ENCODE results near the gene ARHGEF2. TPM values are rescaled to one million over a fixed set of nuclear protein-coding genes. Genes with fewer than 3 reads are reported as not detected.

ARHGEF2 gene
- polyA plus RNA-seq, 3 donors = 15.4 to 271 (median 18.6) TPM

GRCh38 chr1:156004843-156005584 lies 26.7 kb upstream of the ARHGEF2 start:
- peaks cover 23 to 26% of the 10 kb centered on the region in 2 donors for H3K36me3 ChIP-seq (replicated peaks in 1 of 2; ENCODE audit: control insufficient read depth in 1 of 2, insufficient read depth in 2 of 2, low read length in 2 of 2)
- H3K4me3 ChIP-seq (replicated peaks in 1 of 3; ENCODE audit: low read depth in 2 of 3, low read length in 3 of 3) = no peak overlapping the region
- H3K4me1 ChIP-seq (ENCODE audit: control insufficient read depth in 1 of 2, insufficient read depth in 2 of 2, low read length in 2 of 2) = peaks cover 5 to 8% of the 10 kb centered on the region in 2 donors
- no peak overlapping the region for H3K4me2 ChIP-seq (replicated peaks; ENCODE audit: extremely low read depth, low read length, poor library complexity, severe bottlenecking)
- intact Hi-C loops (cut with micrococcal nuclease) = loop anchor here in 1 of 2 donors (10.0 kb wide), 1 partner anchor 60 kb away; the partner anchor contains the start of gene RAB25
- Mint-ChIP-seq H3K4me1 (peaks cover 6% of the 10 kb centered on the region), H3K36me3 (peaks cover 24 to 36% of the 10 kb centered on the region in 2 donors), H3K27ac (peak overlapping the region in 2 of 7 donors; percentile 43 to 57), H3K27me3 (ENCODE audit: low read depth in 3 of 3) (peaks cover 0 to 1% (median 0%) of the 10 kb centered on the region in 3 donors), H3K9me3 (no peaks in the 10 kb centered on the region), H3K4me3 (no peak overlapping the region)
- no peaks in the 10 kb centered on the region for H3K27me3 ChIP-seq (ENCODE audit: control insufficient read depth in 2 of 2, insufficient read depth in 2 of 2, low read length in 2 of 2)
- no peaks in the 10 kb centered on the region for H3K9me3 ChIP-seq (replicated peaks in 1 of 2; ENCODE audit: control insufficient read depth in 1 of 2, insufficient read depth in 1 of 2, low read length in 2 of 2)
- no peak overlapping the region for H2AFZ ChIP-seq (ENCODE audit: insufficient read depth, low read depth, low read length, poor library complexity, severe bottlenecking)
- peaks cover 10% of the 10 kb centered on the region for H4K20me1 ChIP-seq (ENCODE audit: insufficient read depth, low read length)
- WGBS (ENCODE audit: insufficient coverage) = 89% methylated on average over 3 of the region's 4 CpGs
- H3K9ac ChIP-seq (ENCODE audit: insufficient read depth, low read length, poor library complexity, severe bottlenecking) = no peak overlapping the region
- no peak for DNase-seq
- H3K79me2 ChIP-seq (ENCODE audit: insufficient read depth, low read length) = no peaks in the 10 kb centered on the region
- H3K27ac ChIP-seq (ENCODE audit: low read depth in 1 of 2, low read length in 2 of 2) = no peak overlapping the region
- TF ChIP-seq, protein P1, sequence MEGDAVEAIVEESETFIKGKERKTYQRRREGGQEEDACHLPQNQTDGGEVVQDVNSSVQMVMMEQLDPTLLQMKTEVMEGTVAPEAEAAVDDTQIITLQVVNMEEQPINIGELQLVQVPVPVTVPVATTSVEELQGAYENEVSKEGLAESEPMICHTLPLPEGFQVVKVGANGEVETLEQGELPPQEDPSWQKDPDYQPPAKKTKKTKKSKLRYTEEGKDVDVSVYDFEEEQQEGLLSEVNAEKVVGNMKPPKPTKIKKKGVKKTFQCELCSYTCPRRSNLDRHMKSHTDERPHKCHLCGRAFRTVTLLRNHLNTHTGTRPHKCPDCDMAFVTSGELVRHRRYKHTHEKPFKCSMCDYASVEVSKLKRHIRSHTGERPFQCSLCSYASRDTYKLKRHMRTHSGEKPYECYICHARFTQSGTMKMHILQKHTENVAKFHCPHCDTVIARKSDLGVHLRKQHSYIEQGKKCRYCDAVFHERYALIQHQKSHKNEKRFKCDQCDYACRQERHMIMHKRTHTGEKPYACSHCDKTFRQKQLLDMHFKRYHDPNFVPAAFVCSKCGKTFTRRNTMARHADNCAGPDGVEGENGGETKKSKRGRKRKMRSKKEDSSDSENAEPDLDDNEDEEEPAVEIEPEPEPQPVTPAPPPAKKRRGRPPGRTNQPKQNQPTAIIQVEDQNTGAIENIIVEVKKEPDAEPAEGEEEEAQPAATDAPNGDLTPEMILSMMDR (IDR thresholded peaks at IDR 0.05) = no peak

GRCh38 chr1:156003923-156004188 lies 25.5 kb upstream of the ARHGEF2 start:
- no peak overlapping the region for H3K4me3 Mint-ChIP-seq
- TF ChIP-seq, protein P1 (IDR thresholded peaks at IDR 0.05) = no peak
- no peak overlapping the region for H3K4me2 ChIP-seq (replicated peaks; ENCODE audit: extremely low read depth, low read length, poor library complexity, severe bottlenecking)

More at GRCh38 chr1:156003923-156004188, 25.5 kb upstream of the ARHGEF2 start:
- WGBS (ENCODE audit: insufficient coverage) = no CpG with 5 or more reads among the region's 2 CpGs
- H3K4me3 ChIP-seq (replicated peaks in 1 of 3; ENCODE audit: low read depth in 2 of 3, low read length in 3 of 3) = no peak overlapping the region
- no peak overlapping the region for H3K9ac ChIP-seq (ENCODE audit: insufficient read depth, low read length, poor library complexity, severe bottlenecking)
- peaks cover 5 to 8% of the 10 kb centered on the region in 2 donors for H3K4me1 ChIP-seq (ENCODE audit: control insufficient read depth in 1 of 2, insufficient read depth in 2 of 2, low read length in 2 of 2)
- Mint-ChIP-seq H3K27me3 (ENCODE audit: low read depth in 3 of 3) (peaks cover 0 to 1% (median 0%) of the 10 kb centered on the region in 3 donors), H3K9me3 (no peaks in the 10 kb centered on the region), H3K27ac (no peak overlapping the region), H3K36me3 (peaks cover 15 to 25% of the 10 kb centered on the region in 2 donors), H3K4me1 (peaks cover 6% of the 10 kb centered on the region)
- H3K27ac ChIP-seq (ENCODE audit: low read depth in 1 of 2, low read length in 2 of 2) = no peak overlapping the region
- H3K27me3 ChIP-seq (ENCODE audit: control insufficient read depth in 2 of 2, insufficient read depth in 2 of 2, low read length in 2 of 2) = no peaks in the 10 kb centered on the region
- no peaks in the 10 kb centered on the region for H3K9me3 ChIP-seq (replicated peaks in 1 of 2; ENCODE audit: control insufficient read depth in 1 of 2, insufficient read depth in 1 of 2, low read length in 2 of 2)
- H2AFZ ChIP-seq (ENCODE audit: insufficient read depth, low read depth, low read length, poor library complexity, severe bottlenecking) = no peak overlapping the region
- no peaks in the 10 kb centered on the region for H3K79me2 ChIP-seq (ENCODE audit: insufficient read depth, low read length)
- H4K20me1 ChIP-seq (ENCODE audit: insufficient read depth, low read length) = no peaks in the 10 kb centered on the region
- H3K36me3 ChIP-seq (replicated peaks in 1 of 2; ENCODE audit: control insufficient read depth in 1 of 2, insufficient read depth in 2 of 2, low read length in 2 of 2) = peaks cover 12 to 14% of the 10 kb centered on the region in 2 donors
- DNase-seq = no peak
- intact Hi-C loops (cut with micrococcal nuclease) = loop anchor here in 1 of 2 donors (10.0 kb wide), 1 partner anchor 61 kb away; the partner anchor contains the start of gene RAB25
